ENCODE measurements around the gene EIF1AD. TPM values are rescaled to one million over a fixed set of nuclear protein-coding genes. Genes with fewer than 3 reads are reported as not detected.

EIF1AD gene
- total RNA-seq, 1 donor from 2014 or later: 45.3 TPM

GRCh38 chr11:66045177-66045639 lies 43.3 kb upstream of the EIF1AD start:
- DNase-seq (ENCODE audit: low read depth): no peak
- peak; percentile 94 for TF ChIP-seq CTCF (conservative IDR thresholded peaks at IDR 0.05; ENCODE audit: low read depth, low read length)
- H3K4me3 ChIP-seq (ENCODE audit: low read depth, low read length): no peak overlapping the region

- no peak overlapping the region for H3K4me3 ChIP-seq (ENCODE audit: low read depth, low read length)
- DNase-seq (ENCODE audit: low read depth): no peak
- TF ChIP-seq CTCF (conservative IDR thresholded peaks at IDR 0.05; ENCODE audit: low read depth, low read length): no peak
Measured at GRCh38 chr11:66044757-66045156, 42.8 kb upstream of the EIF1AD start.

- H3K4me3 ChIP-seq (ENCODE audit: low read depth, low read length): no peak overlapping the region
- TF ChIP-seq CTCF (conservative IDR thresholded peaks at IDR 0.05; ENCODE audit: low read depth, low read length): no peak
- no peak for DNase-seq (ENCODE audit: low read depth)
Measured at GRCh38 chr11:66042996-66043906, 41.3 kb upstream of the EIF1AD start.

- TF ChIP-seq CTCF (conservative IDR thresholded peaks at IDR 0.05; ENCODE audit: low read depth, low read length): no peak
Measured at GRCh38 chr11:66042227-66042995, 40.5 kb upstream of the EIF1AD start.

GRCh38 chr11:66039765-66040164 lies 37.8 kb upstream of the EIF1AD start:
- no peak overlapping the region for H3K4me3 ChIP-seq (ENCODE audit: low read depth, low read length)
- no peak for TF ChIP-seq CTCF (conservative IDR thresholded peaks at IDR 0.05; ENCODE audit: low read depth, low read length)
- no peak for DNase-seq (ENCODE audit: low read depth)

More at GRCh38 chr11:66042227-66042995, 40.5 kb upstream of the EIF1AD start:
- no peak for DNase-seq (ENCODE audit: low read depth)
- H3K4me3 ChIP-seq (ENCODE audit: low read depth, low read length): no peak overlapping the region

- DNase-seq (ENCODE audit: low read depth): no peak
- H3K4me3 ChIP-seq (ENCODE audit: low read depth, low read length): no peak overlapping the region
- TF ChIP-seq CTCF (conservative IDR thresholded peaks at IDR 0.05; ENCODE audit: low read depth, low read length): no peak
Measured at GRCh38 chr11:66037327-66037726, 35.4 kb upstream of the EIF1AD start.
